Upper lobe of right lung (tissue), 1 donor: ENCODE results near the gene SNIP1. TPM values are rescaled to one million over a fixed set of nuclear protein-coding genes. Genes with fewer than 3 reads are reported as not detected.

Experiments
- ATAC-seq: fragments of 200-7000 bp; cut with Tn5 transposase; one replicate; pipeline ENCODE4 v1.9.1; 2020; ENCODE audit warnings: mild to moderate bottlenecking, moderate library complexity
- DNase-seq: peaks from one replicate; pipeline ENCODE4 v3.0.0-alpha.2; 2020
- H3K27ac ChIP-seq: fragments of 200-600 bp; one replicate; pipeline ENCODE4 v1.8.0; 2022
- H3K27me3 ChIP-seq: fragments of 200-600 bp; one replicate; pipeline ENCODE4 v1.8.0; 2022; ENCODE audit warnings: mild to moderate bottlenecking
- H3K36me3 ChIP-seq: fragments of 200-600 bp; one replicate; pipeline ENCODE4 v1.8.0; 2022
- H3K4me1 ChIP-seq: fragments of 200-600 bp; one replicate; pipeline ENCODE4 v1.8.0; 2022
- H3K4me3 ChIP-seq: fragments of 200-600 bp; one replicate; pipeline ENCODE4 v1.8.0; 2022; ENCODE audit warnings: mild to moderate bottlenecking
- H3K9me3 ChIP-seq: fragments of 200-600 bp; one replicate; pipeline ENCODE4 v1.8.0; 2022
- CTCF ChIP-seq: fragments of 200-600 bp; IDR thresholded peaks from one replicate; pipeline ENCODE4 v1.8.0; 2022; ENCODE audit warnings: antibody characterized with exemption
- intact Hi-C: fragments of 100-400 bp; cut with DNase I; formaldehyde crosslinking; loops from one replicate; pipeline ENCODE4 v1.11.0; 2022
- total RNA-seq: library from RNA; stranded (reverse); fragmentation: NEBNext Ultra II Directional; extraction: Animal tissue kit (Norgen Biotek cat#: 25700); gene quantifications from one replicate; pipeline ENCODE4 v1.2.1, GENCODE V29; 2021
- donor health status: DM: no; HTN: yes; CAD: no; lungs with severe emphysema.

The SNIP1 gene
- total RNA-seq, 1 donor from 2014 or later: 18.6 TPM

DNA sequence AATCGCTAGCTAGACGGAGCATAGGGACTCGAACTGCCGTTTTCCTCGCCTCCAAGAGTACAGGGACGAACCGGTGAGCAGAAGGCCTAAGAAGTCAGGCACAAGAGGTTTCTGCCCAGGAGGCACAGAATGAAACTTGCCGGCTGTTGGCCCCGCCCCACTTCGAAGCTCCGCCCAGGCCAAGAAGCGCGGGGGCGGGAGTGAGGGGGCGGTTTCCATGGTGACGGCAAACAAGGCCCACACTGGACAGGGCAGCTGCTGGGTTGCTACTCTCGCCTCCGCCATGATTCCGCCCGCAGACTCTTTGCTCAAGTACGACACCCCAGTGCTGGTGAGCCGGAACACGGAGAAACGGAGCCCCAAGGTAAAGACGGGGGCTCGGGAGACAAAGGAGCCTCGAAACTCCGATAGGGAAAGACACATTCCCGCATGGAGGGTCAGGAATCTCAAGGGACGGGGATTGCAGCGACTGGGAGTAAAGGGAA, 2.7 kb upstream of the SNIP1 start, which contains the start of gene DNALI1:
DNALI1 (plus strand) TSS at position 229 of the 485 bp plus-strand sequence; CDS start at position 284, 55 bp downstream.
- intact Hi-C loops: no loop called here
- H3K4me1 ChIP-seq: peaks cover 24% of the 10 kb centered on the region
- no peaks in the 10 kb centered on the region for H3K9me3 ChIP-seq
- peak within 1 kb of the TSS; percentile 87 for H3K27ac ChIP-seq
- no peak for TF ChIP-seq CTCF
- ATAC-seq (peak; percentile 94), DNase-seq (peak; percentile 94)
- H3K4me3 ChIP-seq: peak within 1 kb of the TSS; percentile 52
- H3K27me3 ChIP-seq: no peaks in the 10 kb centered on the region
- H3K36me3 ChIP-seq: peaks cover 4% of the 10 kb centered on the region

DNA sequence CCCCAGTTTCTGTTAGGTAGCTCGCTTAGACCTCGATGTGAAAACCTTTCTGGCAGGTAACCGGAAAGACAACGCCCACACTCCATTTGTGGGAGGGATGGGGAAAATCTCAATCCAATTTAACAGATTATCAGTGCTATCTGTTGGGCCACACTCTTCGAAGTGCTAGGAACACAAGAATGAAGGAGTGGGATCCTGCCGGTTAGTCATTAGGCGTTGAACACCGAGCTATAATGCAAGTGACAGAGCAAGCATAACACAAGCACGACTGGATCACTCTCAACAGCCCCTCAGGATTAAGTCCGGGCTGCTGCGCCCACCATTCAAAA, 531 bp downstream of the SNIP1 start:
- intact Hi-C loops: no loop called here
- Histone ChIP-seq H3K4me1 (peaks cover 28% of the 10 kb centered on the region), H3K27ac (peak overlapping the region; percentile 96), H3K36me3 (peaks cover 25% of the 10 kb centered on the region), H3K9me3 (no peaks in the 10 kb centered on the region), H3K27me3 (no peaks in the 10 kb centered on the region), H3K4me3 (peak overlapping the region; percentile 99)
- TF ChIP-seq CTCF: no peak
- ATAC-seq (no peak), DNase-seq (no peak)

DNA sequence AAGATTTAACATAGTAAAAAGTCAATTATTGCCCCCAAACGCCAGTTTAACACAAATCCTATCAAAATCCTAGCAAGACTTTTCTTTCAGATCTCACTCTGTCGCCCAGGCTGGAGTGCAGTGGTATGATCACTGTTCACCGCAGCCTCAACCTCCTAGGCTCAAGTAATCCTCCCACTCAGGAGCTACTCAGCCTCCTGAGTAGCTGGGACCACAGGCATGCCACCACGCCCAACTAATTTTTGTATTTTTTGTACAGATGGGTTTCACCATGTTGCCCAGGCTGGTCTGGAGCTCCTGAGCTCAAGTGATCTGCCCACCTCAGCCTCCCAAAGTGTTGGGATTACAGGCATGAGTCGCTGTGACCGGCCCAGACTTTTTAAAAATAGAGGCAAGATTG, 4.8 kb downstream of the SNIP1 start:
- H3K9me3 ChIP-seq: no peaks in the 10 kb centered on the region
- DNase-seq (no peak), ATAC-seq (no peak)
- intact Hi-C loops: no loop called here
- no peak overlapping the region for H3K27ac ChIP-seq
- H3K4me3 ChIP-seq: no peak overlapping the region
- H3K36me3 ChIP-seq: peaks cover 52% of the 10 kb centered on the region
- no peaks in the 10 kb centered on the region for H3K27me3 ChIP-seq
- peaks cover 21% of the 10 kb centered on the region for H3K4me1 ChIP-seq
- no peak for TF ChIP-seq CTCF

DNA sequence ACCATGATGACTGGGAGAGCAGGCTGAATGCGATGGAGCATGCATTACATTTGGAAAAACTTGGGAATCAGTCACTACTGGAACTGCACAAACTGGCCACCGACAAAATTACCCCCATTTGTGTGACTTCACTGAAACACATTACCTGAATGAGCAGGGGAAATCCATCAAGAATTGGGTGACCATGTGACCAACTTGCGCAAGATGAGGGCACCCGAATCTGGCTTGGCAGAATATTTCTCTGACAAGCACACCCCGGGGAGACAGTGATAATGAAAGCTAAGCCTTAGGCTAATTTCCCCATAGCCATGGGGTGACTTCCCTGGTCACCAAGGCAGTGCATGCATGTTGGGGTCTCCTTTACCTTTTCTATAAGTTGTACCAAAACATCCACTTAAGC, 9.1 kb downstream of the SNIP1 start:
- peaks cover 57% of the 10 kb centered on the region for H3K36me3 ChIP-seq

DNA sequence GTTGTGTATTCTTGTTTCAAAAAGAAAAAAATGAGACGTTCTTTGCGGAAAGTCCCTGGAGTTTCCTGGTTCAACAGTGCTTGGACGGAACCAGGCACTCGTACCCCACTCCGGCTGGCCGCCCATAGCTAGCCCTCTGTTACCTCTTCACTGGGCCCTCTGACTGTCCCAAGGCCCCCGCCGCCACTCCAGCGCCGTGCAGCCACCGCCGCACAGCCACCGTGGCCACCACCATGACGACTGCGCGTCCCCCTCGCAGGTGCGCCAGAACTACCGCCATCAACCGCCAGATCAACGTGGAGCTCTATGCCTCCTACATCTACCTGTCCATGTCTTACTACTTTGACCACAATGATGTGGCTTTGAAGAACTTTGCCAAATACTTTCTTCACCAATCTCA, 9.6 kb downstream of the SNIP1 start:
- DNase-seq: no peak
- no peak for TF ChIP-seq CTCF
- intact Hi-C loops: no loop called here
- no peaks in the 10 kb centered on the region for H3K4me1 ChIP-seq
- peaks cover 57% of the 10 kb centered on the region for H3K36me3 ChIP-seq
- no peaks in the 10 kb centered on the region for H3K9me3 ChIP-seq
- no peak overlapping the region for H3K27ac ChIP-seq
- no peaks in the 10 kb centered on the region for H3K27me3 ChIP-seq
- no peak for ATAC-seq
- no peak overlapping the region for H3K4me3 ChIP-seq

More for the DNA sequence above, 9.1 kb downstream of the SNIP1 start:
- H3K27ac ChIP-seq: no peak overlapping the region
- no peaks in the 10 kb centered on the region for H3K9me3 ChIP-seq
- no peak for ATAC-seq
- no peaks in the 10 kb centered on the region for H3K4me1 ChIP-seq
- DNase-seq: no peak
- no peak overlapping the region for H3K4me3 ChIP-seq
- TF ChIP-seq CTCF: no peak
- intact Hi-C loops: no loop called here
- no peaks in the 10 kb centered on the region for H3K27me3 ChIP-seq
